Measurements from ENCODE around the gene ZMYM2.
"Not testable (repeated sequence)": the region's sequence is repeated elsewhere in the genome, so short reads cannot be mapped to it uniquely, and the experiment has no call there.

Gene ZMYM2

GRCh38 chr13:19982447-19983043 is 24.0 kb downstream of the ZMYM2 start:
- H3K4me3 ChIP-seq (ENCODE audit: low read depth, low read length): no peak overlapping the region

DNA sequence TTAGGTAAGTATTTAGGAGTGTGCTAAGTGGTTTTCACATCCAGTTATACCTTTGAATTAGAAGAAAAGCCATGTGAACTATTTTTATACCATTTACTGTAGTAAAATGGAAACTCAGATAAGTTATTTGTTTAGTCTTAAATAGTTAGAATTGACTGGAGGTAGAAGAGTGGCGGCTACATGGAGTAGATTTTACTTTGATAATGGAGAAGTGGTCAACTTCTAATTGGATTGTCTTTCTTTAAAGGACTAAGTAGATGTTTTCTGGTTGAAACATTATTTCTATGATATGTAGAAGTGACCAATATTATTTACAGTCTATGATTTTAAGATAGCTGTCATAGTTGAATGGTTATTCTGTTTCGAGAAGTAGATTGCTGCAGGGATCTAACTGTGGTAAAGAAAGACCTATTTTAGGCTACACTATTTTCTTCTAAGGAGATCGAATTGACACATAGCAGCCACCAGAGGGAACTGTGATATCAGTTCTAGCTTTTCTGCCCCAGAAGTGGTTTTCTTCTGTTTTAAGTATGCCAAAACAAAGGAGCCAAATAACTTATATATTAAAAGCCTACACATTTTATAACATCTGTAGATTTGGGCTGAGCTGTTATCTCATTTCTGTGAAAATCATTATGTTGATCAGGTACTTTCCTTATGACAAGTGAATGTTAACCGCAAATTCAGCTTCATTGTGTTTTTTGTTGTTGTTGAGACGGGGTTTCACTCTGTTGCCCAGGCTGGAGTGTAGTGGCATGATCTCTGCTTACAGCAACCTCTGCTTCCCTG is 26.1 kb downstream of the ZMYM2 start:
- no peak overlapping the region for H3K4me3 ChIP-seq (ENCODE audit: low read depth, low read length)

- no peak overlapping the region for H3K4me3 ChIP-seq (ENCODE audit: low read depth, low read length)
Measured at GRCh38 chr13:19985219-19985556, 26.7 kb downstream of the ZMYM2 start.

DNA sequence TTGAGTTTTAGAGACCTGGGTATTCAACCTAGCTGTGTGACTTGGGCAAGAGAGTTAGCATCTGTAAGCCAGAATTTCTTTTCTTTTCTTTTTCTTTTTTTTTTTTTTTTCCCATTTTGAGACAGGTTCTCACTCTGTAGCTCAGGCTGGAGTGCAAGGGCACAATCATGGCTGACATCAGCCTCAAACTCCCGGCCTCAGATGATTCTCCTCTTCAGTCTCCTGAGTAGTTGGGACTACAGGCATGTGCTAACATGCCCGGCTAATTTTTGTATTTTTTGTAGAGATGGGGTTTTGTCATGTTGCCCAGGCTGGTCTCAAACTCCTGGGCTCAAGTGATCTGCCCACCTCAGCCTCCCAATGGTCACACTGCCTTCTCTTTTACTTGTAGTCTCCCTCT is 33.0 kb downstream of the ZMYM2 start:
- H3K4me3 ChIP-seq (ENCODE audit: low read depth, low read length): no peak overlapping the region

DNA sequence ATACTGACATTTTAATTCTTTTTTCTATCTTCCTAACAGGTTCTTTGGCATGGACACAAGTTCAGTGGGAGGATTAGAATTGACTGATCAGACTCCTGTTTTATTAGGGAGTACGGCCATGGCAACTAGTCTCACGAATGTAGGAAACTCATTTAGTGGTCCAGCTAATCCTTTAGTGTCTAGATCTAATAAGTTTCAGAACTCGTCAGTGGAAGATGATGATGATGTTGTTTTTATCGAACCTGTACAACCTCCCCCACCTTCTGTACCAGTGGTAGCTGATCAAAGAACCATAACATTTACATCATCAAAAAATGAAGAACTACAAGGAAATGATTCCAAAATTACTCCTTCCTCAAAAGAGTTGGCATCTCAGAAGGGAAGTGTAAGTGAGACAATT is 34.5 kb downstream of the ZMYM2 start:
- H3K4me3 ChIP-seq (ENCODE audit: low read depth, low read length): no peak overlapping the region

GRCh38 chr13:19998960-19999359 is 40.4 kb downstream of the ZMYM2 start:
- H3K4me3 ChIP-seq (ENCODE audit: low read depth, low read length): no peak overlapping the region

DNA sequence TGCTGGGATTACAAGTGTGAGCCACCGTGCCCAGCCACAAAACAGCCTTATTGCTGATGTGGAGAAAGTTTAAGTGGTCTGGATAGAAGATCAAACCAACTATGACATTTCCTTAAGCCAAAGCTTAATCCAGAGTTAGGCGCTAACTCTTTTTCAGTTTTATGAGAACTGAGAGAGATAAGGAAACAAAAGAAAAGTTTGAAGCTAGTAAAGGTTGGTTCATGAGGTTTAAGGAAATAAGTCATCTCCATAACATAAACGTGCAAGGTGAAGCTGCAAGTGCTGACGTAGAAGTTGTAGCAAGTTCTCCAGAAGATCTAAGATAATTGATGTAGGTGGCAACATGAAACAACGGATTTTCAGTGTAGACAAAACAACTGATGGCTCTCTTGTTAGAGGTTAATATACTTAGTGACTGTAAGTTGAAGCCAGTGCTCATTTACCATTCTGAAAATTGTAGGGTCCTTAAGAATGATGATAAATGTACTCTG is 41.6 kb downstream of the ZMYM2 start:
- no peak overlapping the region for H3K4me3 ChIP-seq (ENCODE audit: low read depth, low read length)

GRCh38 chr13:20001366-20002190 is 43.1 kb downstream of the ZMYM2 start:
- no peak overlapping the region for H3K4me3 ChIP-seq (ENCODE audit: low read depth, low read length)

DNA sequence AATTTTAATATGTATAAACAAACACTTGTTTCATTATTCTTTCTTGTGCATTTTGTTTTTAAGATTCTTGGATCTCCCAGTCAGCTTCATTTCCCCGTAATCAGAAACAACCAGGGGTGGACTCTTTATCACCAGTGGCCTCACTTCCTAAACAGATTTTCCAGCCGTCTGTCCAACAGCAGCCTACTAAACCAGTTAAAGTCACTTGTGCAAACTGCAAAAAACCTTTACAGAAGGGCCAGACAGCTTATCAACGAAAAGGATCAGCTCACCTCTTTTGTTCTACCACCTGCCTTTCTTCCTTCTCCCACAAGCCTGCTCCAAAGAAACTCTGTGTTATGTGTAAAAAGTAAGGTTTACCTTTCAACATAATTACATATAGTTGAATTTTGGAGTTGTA is 44.3 kb downstream of the ZMYM2 start:
- no peak overlapping the region for H3K4me3 ChIP-seq (ENCODE audit: low read depth, low read length)

DNA sequence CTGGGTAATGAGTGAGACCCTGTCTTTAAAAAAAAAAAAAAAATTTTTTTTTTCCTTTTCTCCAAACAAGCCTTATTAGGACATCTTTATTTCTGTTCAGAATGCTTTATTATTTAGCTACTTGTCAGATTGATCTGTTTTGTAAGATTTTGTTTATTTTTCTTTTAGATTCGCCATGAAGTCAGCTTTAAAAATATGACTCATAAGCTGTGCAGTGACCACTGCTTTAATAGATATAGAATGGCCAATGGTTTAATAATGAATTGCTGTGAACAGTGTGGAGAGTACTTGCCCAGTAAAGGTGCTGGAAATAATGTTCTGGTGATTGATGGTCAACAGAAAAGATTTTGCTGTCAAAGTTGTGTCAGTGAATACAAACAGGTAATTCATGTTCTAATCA is 47.7 kb downstream of the ZMYM2 start:
- no peak overlapping the region for H3K4me3 ChIP-seq (ENCODE audit: low read depth, low read length)

GRCh38 chr13:20015763-20016162 is 57.2 kb downstream of the ZMYM2 start:
- H3K4me3 ChIP-seq (ENCODE audit: low read depth, low read length): no peak overlapping the region

GRCh38 chr13:20016649-20017364 is 58.3 kb downstream of the ZMYM2 start:
- H3K4me3 ChIP-seq (ENCODE audit: low read depth, low read length): no peak overlapping the region

GRCh38 chr13:20017365-20017711 is 58.8 kb downstream of the ZMYM2 start:
- H3K4me3 ChIP-seq (ENCODE audit: low read depth, low read length): no peak overlapping the region

DNA sequence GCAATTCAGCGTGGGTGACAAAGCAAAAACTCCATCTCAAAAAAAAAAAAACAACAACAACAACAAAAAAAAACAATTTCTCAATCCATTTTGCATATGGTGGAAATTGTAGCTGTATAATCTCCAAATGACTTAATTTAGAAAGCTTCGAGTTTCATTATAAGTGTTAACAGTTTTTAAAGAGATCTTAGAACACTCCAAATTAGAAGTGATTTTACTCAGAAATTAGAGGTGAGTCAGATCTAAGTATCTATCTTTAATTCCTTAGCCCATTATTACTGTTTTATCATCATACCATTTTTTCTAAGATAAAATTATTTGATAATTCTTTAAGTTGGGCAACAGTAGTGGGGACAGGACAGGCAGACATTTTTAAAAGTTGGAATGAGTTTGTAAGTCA is 60.5 kb downstream of the ZMYM2 start:
- H3K4me3 ChIP-seq (ENCODE audit: low read depth, low read length): no peak overlapping the region

GRCh38 chr13:20024702-20025101 is 66.2 kb downstream of the ZMYM2 start:
- no peak overlapping the region for H3K4me3 ChIP-seq (ENCODE audit: low read depth, low read length)

GRCh38 chr13:20028953-20029352 is 70.4 kb downstream of the ZMYM2 start:
- H3K4me3 ChIP-seq (ENCODE audit: low read depth, low read length): no peak overlapping the region

- H3K4me3 ChIP-seq (ENCODE audit: low read depth, low read length): no peak overlapping the region
Measured at GRCh38 chr13:20033486-20033885, 75.0 kb downstream of the ZMYM2 start.

- H3K4me3 ChIP-seq (ENCODE audit: low read depth, low read length): no peak overlapping the region
Measured at GRCh38 chr13:20035130-20035529, 76.6 kb downstream of the ZMYM2 start.

DNA sequence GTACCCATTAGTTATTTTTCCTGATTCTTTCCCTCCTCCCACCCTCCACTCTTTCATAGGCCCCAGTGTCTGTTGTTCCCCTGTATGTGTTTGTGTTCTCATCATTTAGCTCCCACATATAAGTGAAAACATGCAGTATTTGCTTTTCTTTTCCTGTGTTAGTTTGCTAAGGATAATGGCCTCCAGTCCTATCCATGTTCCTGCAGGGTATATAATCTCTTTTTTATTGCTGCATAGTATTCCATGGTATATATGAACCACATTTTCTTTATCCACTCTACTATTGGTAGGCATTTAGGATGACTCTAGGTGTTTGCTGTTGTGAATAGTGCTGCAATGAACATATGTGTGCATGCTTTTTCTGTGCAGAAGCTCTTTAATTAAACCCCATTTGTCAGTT is 79.4 kb downstream of the ZMYM2 start:
- no peak overlapping the region for H3K4me3 ChIP-seq (ENCODE audit: low read depth, low read length)

GRCh38 chr13:20042603-20043002 is 84.1 kb downstream of the ZMYM2 start:
- not testable (repeated sequence) for H3K4me3 ChIP-seq (ENCODE audit: low read depth, low read length)

GRCh38 chr13:20043207-20043925 is 84.8 kb downstream of the ZMYM2 start:
- no peak overlapping the region for H3K4me3 ChIP-seq (ENCODE audit: low read depth, low read length)
